HUES6 (cell line): Measurements from ENCODE around the gene CSKMT.
"Not testable (repeated sequence)": the region's sequence is repeated elsewhere in the genome, so short reads cannot be mapped to it uniquely, and the experiment has no call there.

Experiments used
- H3K27ac ChIP-seq: 2 replicates; pipeline ENCODE4 v1.7.0; 2013; ENCODE audit warnings: low read depth, mild to moderate bottlenecking, low read length, inconsistent platforms
- H3K27me3 ChIP-seq: 2 replicates; pipeline ENCODE4 v1.6.1; 2013; ENCODE audit warnings: low read length; ENCODE audit not compliant: control insufficient read depth, insufficient read depth
- H3K36me3 ChIP-seq: 2 replicates; pipeline ENCODE4 v1.6.1; 2013; ENCODE audit warnings: low read length; ENCODE audit not compliant: control insufficient read depth, insufficient read depth
- H3K4me1 ChIP-seq: 2 replicates; pipeline ENCODE4 v1.6.1; 2013; ENCODE audit warnings: low read length; ENCODE audit not compliant: control insufficient read depth, insufficient read depth
- H3K4me3 ChIP-seq: 2 replicates; pipeline ENCODE4 v1.5.1; 2013; ENCODE audit warnings: low read depth, low read length
- H3K9ac ChIP-seq: one replicate; pipeline ENCODE4 v1.6.1; 2013; ENCODE audit warnings: mild to moderate bottlenecking, low read length
- H3K9me3 ChIP-seq: 2 replicates; pipeline ENCODE4 v1.6.1; 2013; ENCODE audit warnings: low read depth, low read length; ENCODE audit not compliant: control insufficient read depth, insufficient read depth

CSKMT gene

GRCh38 chr11:62694455-62695167, 29.5 kb downstream of the CSKMT start:
- Histone ChIP-seq H3K9ac (no peak overlapping the region), H3K27me3 (no peaks in the 10 kb centered on the region), H3K4me1 (peaks cover 4% of the 10 kb centered on the region; the same call in 1 of the 2 replicates), H3K4me3 (no peak overlapping the region), H3K9me3 (no peaks in the 10 kb centered on the region), H3K36me3 (peaks cover 49% of the 10 kb centered on the region), H3K27ac (no peak overlapping the region)

GRCh38 chr11:62702246-62702645, 37.1 kb downstream of the CSKMT start:
- Histone ChIP-seq H3K27ac (no peak overlapping the region), H3K27me3 (no peaks in the 10 kb centered on the region), H3K36me3 (peaks cover 29% of the 10 kb centered on the region), H3K9ac (no peak overlapping the region), H3K4me1 (peaks cover 6% of the 10 kb centered on the region; the same call in 1 of the 2 replicates), H3K9me3 (no peaks in the 10 kb centered on the region), H3K4me3 (no peak overlapping the region)

GRCh38 chr11:62703921-62704320, 38.8 kb downstream of the CSKMT start:
- H3K27ac ChIP-seq, H3K9me3 ChIP-seq, H3K9ac ChIP-seq, H3K27me3 ChIP-seq, H3K4me3 ChIP-seq: not testable (repeated sequence)
- Histone ChIP-seq H3K4me1 (peaks cover 15% of the 10 kb centered on the region), H3K36me3 (peaks cover 29% of the 10 kb centered on the region)

- H3K27me3 ChIP-seq: no peaks in the 10 kb centered on the region
- no peaks in the 10 kb centered on the region for H3K9me3 ChIP-seq
- H3K36me3 ChIP-seq: peaks cover 29% of the 10 kb centered on the region
- H3K4me1 ChIP-seq: peaks cover 20% of the 10 kb centered on the region
- peak overlapping the region; percentile 76 for H3K9ac ChIP-seq
- no peak overlapping the region for H3K27ac ChIP-seq
- peak overlapping the region; percentile 88 for H3K4me3 ChIP-seq
Observed at GRCh38 chr11:62705413-62705812, 40.3 kb downstream of the CSKMT start.

GRCh38 chr11:62705880-62706849, 41.1 kb downstream of the CSKMT start:
- H3K4me3 ChIP-seq: peak overlapping the region; percentile 88
- H3K9me3 ChIP-seq: no peaks in the 10 kb centered on the region
- H3K36me3 ChIP-seq: peaks cover 27% of the 10 kb centered on the region
- H3K4me1 ChIP-seq: peaks cover 22% of the 10 kb centered on the region
- no peaks in the 10 kb centered on the region for H3K27me3 ChIP-seq
- peak overlapping the region; percentile 62 for H3K27ac ChIP-seq
- H3K9ac ChIP-seq: peak overlapping the region; percentile 83

GRCh38 chr11:62706850-62707247, 41.7 kb downstream of the CSKMT start:
- H3K4me1 ChIP-seq: peaks cover 22% of the 10 kb centered on the region
- no peaks in the 10 kb centered on the region for H3K9me3 ChIP-seq
- peak overlapping the region; percentile 83 for H3K9ac ChIP-seq
- peak overlapping the region; percentile 88 for H3K4me3 ChIP-seq
- peaks cover 26% of the 10 kb centered on the region for H3K36me3 ChIP-seq
- H3K27me3 ChIP-seq: no peaks in the 10 kb centered on the region
- H3K27ac ChIP-seq: peak overlapping the region; percentile 29; the same call in 1 of the 2 replicates

GRCh38 chr11:62707277-62707861, 42.3 kb downstream of the CSKMT start, which contains the start of the genes BSCL2 and GNG3:
Gene BSCL2, minus strand, starts transcription at chr11:62707424. Its CDS starts 229 bp downstream, at chr11:62707195.
Gene GNG3, plus strand, starts transcription at chr11:62707676. Its CDS starts 620 bp downstream, at chr11:62708296.
- Histone ChIP-seq H3K36me3 (peaks cover 26% of the 10 kb centered on the region), H3K27me3 (no peaks in the 10 kb centered on the region), H3K4me3 (peak within 1 kb of the TSS; percentile 88), H3K9ac (peak within 1 kb of the TSS; percentile 83), H3K4me1 (peaks cover 22% of the 10 kb centered on the region), H3K27ac (peak within 1 kb of the TSS; percentile 29; the same call in 1 of the 2 replicates), H3K9me3 (no peaks in the 10 kb centered on the region)

GRCh38 chr11:62708392-62708791, 43.3 kb downstream of the CSKMT start:
- Histone ChIP-seq H3K9me3 (no peaks in the 10 kb centered on the region), H3K4me1 (peaks cover 22% of the 10 kb centered on the region), H3K9ac (peak overlapping the region; percentile 86), H3K4me3 (peak overlapping the region; percentile 85), H3K27me3 (no peaks in the 10 kb centered on the region), H3K27ac (no peak overlapping the region), H3K36me3 (peaks cover 33% of the 10 kb centered on the region)

GRCh38 chr11:62708793-62709192, 43.7 kb downstream of the CSKMT start:
- H3K27ac ChIP-seq: no peak overlapping the region
- H3K4me1 ChIP-seq: peaks cover 22% of the 10 kb centered on the region
- H3K9ac ChIP-seq: peak overlapping the region; percentile 86
- H3K9me3 ChIP-seq: no peaks in the 10 kb centered on the region
- peak overlapping the region; percentile 85 for H3K4me3 ChIP-seq
- peaks cover 37% of the 10 kb centered on the region for H3K36me3 ChIP-seq
- H3K27me3 ChIP-seq: no peaks in the 10 kb centered on the region

GRCh38 chr11:62709247-62710000, 44.3 kb downstream of the CSKMT start:
- Histone ChIP-seq H3K4me3 (peak overlapping the region; percentile 85), H3K4me1 (peaks cover 22% of the 10 kb centered on the region), H3K27ac (peak overlapping the region; percentile 96), H3K9ac (peak overlapping the region; percentile 97), H3K36me3 (peaks cover 42% of the 10 kb centered on the region), H3K27me3 (no peaks in the 10 kb centered on the region), H3K9me3 (no peaks in the 10 kb centered on the region)
